GM04503 (cell line): Measurements from ENCODE around the gene SP6.

Source experiments
- DNase-seq: peaks from one replicate; pipeline ENCODE4 v3.0.0-alpha.2; 2012; ENCODE audit warnings: low read depth

The SP6 gene

DNA sequence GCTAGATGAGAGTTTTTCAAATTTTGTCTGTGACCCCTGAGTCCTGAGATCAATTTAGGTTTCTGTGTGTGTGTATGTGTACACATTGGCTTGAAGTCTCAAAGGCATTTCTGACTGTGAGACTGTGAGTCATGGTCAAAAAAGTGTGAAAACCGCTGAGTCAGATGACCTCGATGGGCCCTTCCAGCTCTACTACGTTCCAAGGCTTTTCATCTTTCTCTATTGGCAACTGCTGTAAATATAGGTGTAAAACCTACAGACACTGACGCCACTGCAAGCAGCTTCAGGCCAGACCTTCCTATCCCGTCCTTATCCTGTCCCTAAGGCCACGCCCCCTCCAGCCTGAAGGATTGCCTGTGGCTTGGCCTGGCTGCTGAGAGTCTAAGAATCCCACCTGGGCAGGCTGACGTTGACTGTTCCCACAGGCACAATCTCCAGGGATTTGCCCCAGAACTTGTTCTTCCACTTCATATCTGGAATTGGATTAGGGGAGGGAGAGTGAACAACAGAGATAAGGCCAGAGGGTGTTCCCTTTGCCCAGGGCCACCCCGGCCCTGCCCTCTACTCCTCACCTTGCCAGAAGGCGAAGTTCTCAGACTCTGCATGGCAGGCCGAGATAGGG is 40.7 kb downstream of the SP6 start:
- DNase-seq: peak; percentile 85

DNA sequence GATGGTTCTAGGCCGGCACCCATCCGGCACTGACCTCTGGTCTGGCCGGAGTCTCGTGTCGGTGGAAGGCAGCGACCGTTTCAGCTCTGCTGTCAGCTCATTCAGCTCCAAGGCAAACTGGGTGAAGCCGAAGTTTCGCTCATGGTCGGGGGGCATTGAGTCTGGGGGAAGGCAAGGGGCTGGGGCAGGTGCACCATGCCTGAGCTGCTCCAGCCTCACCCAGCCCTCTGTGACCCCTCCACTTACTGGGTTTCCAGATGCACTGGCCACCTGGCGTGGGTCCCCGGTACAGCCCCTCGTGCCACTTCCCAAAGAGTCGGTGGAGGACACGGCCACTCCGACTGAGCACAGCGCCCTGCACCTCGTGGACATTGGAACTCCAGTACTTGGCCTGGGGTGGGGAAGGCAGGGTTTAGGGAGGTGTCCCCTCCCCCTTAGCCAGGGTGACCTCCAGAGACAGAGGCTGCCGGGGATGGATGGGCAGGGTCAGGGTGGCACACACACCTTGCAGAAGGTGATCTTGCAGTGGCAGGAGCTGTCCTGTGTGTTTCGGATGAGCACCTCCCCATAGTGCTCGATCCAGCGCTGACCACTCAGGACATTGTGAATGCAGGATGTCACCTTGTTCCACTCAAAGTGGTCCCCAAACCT is 42.0 kb downstream of the SP6 start:
- no peak for DNase-seq

GRCh38 chr17:47808036-47808829 is 42.7 kb downstream of the SP6 start:
- DNase-seq: no peak

- DNase-seq: no peak
Measured at GRCh38 chr17:47807421-47807820, 43.5 kb downstream of the SP6 start.

DNA sequence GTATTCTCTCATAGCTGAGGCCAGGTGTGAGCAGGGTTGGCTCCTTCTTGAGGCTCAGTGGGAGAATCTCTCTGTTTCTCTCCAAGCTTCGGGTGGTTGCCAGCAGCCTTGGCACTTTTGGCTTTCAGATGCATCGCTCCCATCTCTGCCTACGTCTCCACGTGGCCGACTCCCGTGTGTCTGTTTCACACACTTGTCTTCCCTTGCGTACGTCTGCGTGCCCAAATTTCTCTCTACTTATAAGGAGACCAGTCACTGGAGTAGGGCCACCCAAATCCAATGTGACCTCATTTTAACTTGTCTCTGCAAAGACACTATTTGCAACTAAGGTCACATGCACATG is 44.1 kb downstream of the SP6 start:
- no peak for DNase-seq

GRCh38 chr17:47806026-47806912 is 44.7 kb downstream of the SP6 start:
- no peak for DNase-seq

GRCh38 chr17:47804461-47804860 is 46.5 kb downstream of the SP6 start:
- no peak for DNase-seq

- DNase-seq: no peak
Measured at GRCh38 chr17:47803751-47804150, 47.2 kb downstream of the SP6 start.

DNA sequence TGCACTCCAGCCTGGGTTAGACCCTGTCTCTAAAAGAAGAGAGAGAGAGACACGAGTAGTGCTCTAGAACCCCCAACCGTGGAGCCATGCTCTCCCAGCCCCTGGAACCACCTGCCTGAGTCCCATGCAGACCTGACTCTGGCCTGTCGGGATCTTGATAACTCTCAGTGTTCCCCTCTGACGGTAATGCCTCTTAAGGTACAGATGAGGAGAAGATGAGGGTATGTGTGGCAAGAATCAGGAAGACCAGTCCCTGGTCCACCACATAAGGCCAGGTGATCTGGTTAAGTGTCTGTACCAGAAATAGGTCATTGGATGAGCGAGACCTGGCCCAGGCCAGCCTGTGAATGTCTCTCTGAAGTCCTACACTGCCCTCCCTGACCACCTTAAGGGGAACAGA is 47.8 kb downstream of the SP6 start:
- DNase-seq: no peak

DNA sequence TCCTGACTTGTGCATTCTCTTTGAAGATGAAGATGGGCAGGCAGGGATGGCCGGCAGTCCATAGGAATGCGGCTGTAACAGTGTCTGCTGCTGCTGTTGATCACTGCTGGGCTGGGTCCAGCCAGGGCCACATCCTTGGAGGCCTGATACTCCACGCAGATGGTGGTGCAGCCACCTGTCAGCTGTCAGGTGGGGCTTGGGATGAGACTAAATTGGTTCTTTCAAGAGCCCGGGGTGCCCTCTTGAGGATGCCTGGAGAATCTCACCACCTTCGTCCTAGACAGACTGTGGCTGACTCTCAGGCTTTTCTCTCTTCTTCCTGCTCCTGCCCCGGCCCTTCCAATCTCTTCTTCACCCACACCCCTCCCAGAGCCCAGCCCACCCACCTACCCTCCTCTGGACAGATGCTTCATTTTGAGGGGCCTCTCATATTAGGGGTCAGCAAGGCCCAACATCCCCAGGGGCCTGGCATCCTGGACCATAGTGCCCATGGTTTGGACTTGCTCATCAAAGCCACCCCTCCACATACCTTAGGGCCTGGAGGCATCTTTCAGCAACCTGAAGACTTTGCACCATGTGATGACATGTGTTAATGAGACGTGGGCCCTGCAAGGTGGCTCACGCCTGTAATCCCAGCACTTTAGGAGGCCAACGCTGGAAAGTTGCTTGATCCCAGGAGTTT is 48.5 kb downstream of the SP6 start:
- DNase-seq: no peak

- DNase-seq: no peak
Measured at GRCh38 chr17:47801906-47802305, 49.1 kb downstream of the SP6 start.

DNA sequence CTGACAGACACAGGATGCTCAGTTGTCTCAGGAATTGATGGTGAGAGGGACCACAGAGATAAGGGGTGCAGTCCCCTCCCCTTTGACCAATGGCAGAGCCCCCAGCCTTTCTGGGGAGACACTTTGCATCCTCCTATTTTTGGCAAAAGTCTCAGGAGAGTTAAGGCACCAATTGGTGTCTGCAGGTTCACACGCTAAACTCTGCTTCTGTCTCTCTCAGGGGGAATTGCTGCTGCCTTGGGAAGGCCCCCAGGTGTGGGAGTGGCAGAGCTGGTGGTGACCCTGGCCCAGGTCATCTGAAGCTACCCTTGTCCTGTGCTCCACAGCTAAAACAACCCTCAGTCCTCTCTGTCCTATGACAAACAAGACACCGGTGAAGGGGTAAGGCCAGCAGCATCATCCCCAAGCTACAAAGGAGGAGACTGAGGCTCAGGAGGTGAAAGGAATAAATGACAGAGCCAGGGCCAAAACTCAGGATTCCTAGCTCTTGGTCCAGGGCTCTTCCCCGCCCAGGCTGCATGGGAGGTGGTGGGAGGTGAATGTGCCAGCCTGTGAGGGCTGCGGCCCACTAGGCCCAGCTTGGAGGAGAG is 49.7 kb downstream of the SP6 start:
- DNase-seq: no peak

DNA sequence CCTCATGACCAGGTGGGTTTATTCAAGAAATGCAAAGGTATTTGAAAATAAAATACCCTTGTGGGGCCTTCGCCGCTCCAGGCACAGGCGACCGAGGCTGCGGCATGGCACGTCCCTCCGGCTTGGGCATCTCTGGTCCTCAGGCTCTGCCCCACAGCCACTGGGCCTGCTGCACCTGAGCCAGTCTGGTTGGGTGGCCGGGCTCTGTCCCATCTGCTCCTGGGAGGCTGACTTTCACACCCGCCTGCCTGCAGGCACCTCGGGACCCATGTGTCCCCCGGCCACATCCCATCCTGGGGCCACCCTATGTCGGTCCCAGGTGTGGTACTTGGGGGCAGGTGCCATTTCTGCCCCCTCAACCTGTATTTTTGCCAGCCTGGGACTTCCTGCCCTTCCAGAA is 50.3 kb downstream of the SP6 start:
- no peak for DNase-seq

- no peak for DNase-seq
Measured at GRCh38 chr17:47797797-47798196, 53.2 kb downstream of the SP6 start.
